Smooth muscle cell (in vitro differentiated cells): Measurements from ENCODE around the gene SLC25A22. TPM values are rescaled to one million over a fixed set of nuclear protein-coding genes. Genes with fewer than 3 reads are reported as not detected.

Experiments
- DNase-seq: peaks from one replicate; lab custom pipeline; 2025; ENCODE audit not compliant: unreplicated experiment; lab: John Stamatoyannopoulos, UW
- H2AFZ ChIP-seq: fragments of 200-600 bp; sonication (generic); 2 replicates; pipeline ENCODE4 v1.6.0; 2016; ENCODE audit warnings: antibody characterized with exemption, low read depth, mild to moderate bottlenecking
- H3F3A ChIP-seq: fragments of 200-600 bp; sonication (generic); 2 replicates; pipeline ENCODE4 v1.6.0; 2017; ENCODE audit warnings: antibody characterized with exemption, low read depth
- H3K27ac ChIP-seq: fragments of 200-600 bp; sonication (generic); 2 replicates; pipeline ENCODE4 v1.5.1; 2016; ENCODE audit warnings: low read depth, mild to moderate bottlenecking
- H3K27me3 ChIP-seq: fragments of 200-600 bp; sonication (generic); 2 replicates; pipeline ENCODE4 v1.6.1; 2016; ENCODE audit warnings: low read depth, mild to moderate bottlenecking
- H3K36me3 ChIP-seq: fragments of 200-600 bp; sonication (generic); 2 replicates; pipeline ENCODE4 v1.5.1; 2016; ENCODE audit warnings: low read depth
- H3K4me1 ChIP-seq: fragments of 200-600 bp; sonication (generic); 2 replicates; pipeline ENCODE4 v1.5.1; 2016; ENCODE audit warnings: low read depth
- H3K4me2 ChIP-seq: fragments of 200-600 bp; sonication (generic); 2 replicates; pipeline ENCODE4 v1.6.0; 2016; ENCODE audit warnings: mild to moderate bottlenecking
- H3K4me3 ChIP-seq: fragments of 200-600 bp; sonication (generic); 2 replicates; pipeline ENCODE4 v1.5.1; 2016; ENCODE audit warnings: mild to moderate bottlenecking
- H3K79me2 ChIP-seq: fragments of 200-600 bp; sonication (generic); 2 replicates; pipeline ENCODE4 v1.6.0; 2016; ENCODE audit warnings: low read depth, mild to moderate bottlenecking
- H3K9ac ChIP-seq: fragments of 200-600 bp; sonication (generic); 2 replicates; pipeline ENCODE4 v1.6.0; 2016; ENCODE audit warnings: low read depth
- H3K9me3 ChIP-seq: fragments of 200-600 bp; sonication (generic); replicated peaks from 2 replicates; pipeline ENCODE4 v1.5.1; 2016; ENCODE audit warnings: low read depth
- H4K20me1 ChIP-seq: fragments of 200-600 bp; sonication (generic); 2 replicates; pipeline ENCODE4 v1.6.0; 2016; ENCODE audit warnings: low read depth
- CTCF ChIP-seq: fragments of 200-600 bp; sonication (generic); IDR thresholded peaks from 2 replicates; pipeline ENCODE4 v1.5.1; 2017; ENCODE audit warnings: borderline replicate concordance, mild to moderate bottlenecking, antibody characterized with exemption; ENCODE audit not compliant: insufficient read depth, poor library complexity, severe bottlenecking
- WGBS: methylation state at CpG from one replicate; pipeline ENCODE4 v1.1.7; 2016; ENCODE audit warnings: low lambda C conversion rate; 5-methylcytosine and 5-hydroxymethylcytosine counted together
- polyA plus RNA-seq: library from polyadenylated mRNA; unstranded; fragments of >200 nt; fragmentation: Nextera tagmentation; extraction: Ambion mirVana; gene quantifications from 2 replicates; pipeline ENCODE4 v1.2.1, GENCODE V29; 2016
- total RNA-seq: library from RNA; depleted of rRNA; stranded (reverse); fragments of >200 nt; gene quantifications from 2 replicates; pipeline ENCODE4 v1.2.3, GENCODE V29; 2014

SLC25A22 gene
- total and polyA plus RNA-seq, 2 experiments from 2014 or later: 6.9 to 25.2 TPM

- 75% methylated on average over 11 of the region's 11 CpGs for WGBS
- Histone ChIP-seq H3K27me3 (no peaks in the 10 kb centered on the region), H3K9ac (no peak overlapping the region), H2AFZ (no peak overlapping the region), H3F3A (peaks cover 14% of the 10 kb centered on the region), H3K4me2 (no peak overlapping the region), H4K20me1 (peaks cover 79% of the 10 kb centered on the region), H3K79me2 (no peaks in the 10 kb centered on the region), H3K9me3 (no peaks in the 10 kb centered on the region), H3K36me3 (no peaks in the 10 kb centered on the region), H3K4me3 (no peak overlapping the region), H3K4me1 (no peaks in the 10 kb centered on the region), H3K27ac (no peak overlapping the region)
- TF ChIP-seq CTCF: no peak
- no peak for DNase-seq
Observed at GRCh38 chr11:766106-766935, 31.8 kb downstream of the SLC25A22 start.

- peaks cover 16% of the 10 kb centered on the region for H3F3A ChIP-seq
- H3K27me3 ChIP-seq: no peaks in the 10 kb centered on the region
- no peak overlapping the region for H3K27ac ChIP-seq
- peaks cover 73% of the 10 kb centered on the region for H4K20me1 ChIP-seq
- no peaks in the 10 kb centered on the region for H3K79me2 ChIP-seq
- DNase-seq: no peak
- WGBS: 97% methylated on average over 8 of the region's 8 CpGs
- no peak overlapping the region for H2AFZ ChIP-seq
- no peak overlapping the region for H3K4me3 ChIP-seq
- no peak overlapping the region for H3K9ac ChIP-seq
- no peak for TF ChIP-seq CTCF
- H3K36me3 ChIP-seq: no peaks in the 10 kb centered on the region
- no peaks in the 10 kb centered on the region for H3K4me1 ChIP-seq
- no peak overlapping the region for H3K4me2 ChIP-seq
- no peaks in the 10 kb centered on the region for H3K9me3 ChIP-seq
Observed at GRCh38 chr11:765802-766091, 32.3 kb downstream of the SLC25A22 start.

GRCh38 chr11:765025-765801 is 32.9 kb downstream of the SLC25A22 start:
- Histone ChIP-seq H3K79me2 (no peaks in the 10 kb centered on the region), H3F3A (peaks cover 16% of the 10 kb centered on the region), H2AFZ (no peak overlapping the region), H3K27ac (no peak overlapping the region), H3K36me3 (peaks cover under 1% of the 10 kb centered on the region), H3K4me2 (no peak overlapping the region), H3K4me3 (no peak overlapping the region), H3K4me1 (no peaks in the 10 kb centered on the region), H3K27me3 (no peaks in the 10 kb centered on the region), H3K9ac (no peak overlapping the region), H3K9me3 (no peaks in the 10 kb centered on the region), H4K20me1 (peaks cover 71% of the 10 kb centered on the region)
- DNase-seq: no peak
- TF ChIP-seq CTCF: peak; percentile 53
- 77% methylated on average over 19 of the region's 19 CpGs for WGBS
